ENCODE measurements around the gene PAK1IP1. TPM values are rescaled to one million over a fixed set of nuclear protein-coding genes. Genes with fewer than 3 reads are reported as not detected.

PAK1IP1 gene
- polyA plus RNA-seq, 1 of the 3 experiments (the other 2 are of a cell fraction), result 16.2 TPM

DNA sequence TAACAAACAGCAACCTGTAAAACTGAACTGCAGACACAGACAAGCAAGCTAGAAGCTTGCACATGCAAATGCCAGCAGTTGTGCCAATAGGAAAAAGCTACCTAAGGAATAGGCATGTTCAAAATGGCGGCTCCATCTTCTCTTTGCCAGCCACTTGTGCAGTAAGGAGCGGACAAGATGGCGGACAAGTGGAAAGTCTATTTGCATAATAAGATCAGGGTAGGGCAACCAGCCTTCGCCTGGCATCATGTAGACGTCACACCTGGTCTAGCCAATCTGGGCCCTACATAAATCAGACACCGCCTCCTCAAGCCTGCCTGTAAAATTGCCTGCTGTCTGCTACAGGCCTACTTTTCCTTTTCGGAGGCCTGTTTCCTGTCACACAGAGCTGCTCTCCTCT lies 18.4 kb upstream of the PAK1IP1 start:
- TF ChIP-seq YY1 (IDR thresholded peaks at IDR 0.05; ENCODE audit: low read depth), result no peak
- DNase-seq, result no peak
- no peak overlapping the region for H3K4me3 ChIP-seq (ENCODE audit: low read depth in 2 of 2, low read length in 1 of 2)
- no peak overlapping the region for H3K9ac ChIP-seq
- no peak overlapping the region for H3K4me2 ChIP-seq
- H3K9me2 ChIP-seq, result no peaks in the 10 kb centered on the region
- H3K79me2 ChIP-seq (ENCODE audit: insufficient read depth), result no peaks in the 10 kb centered on the region
- no peaks in the 10 kb centered on the region for H4K20me1 ChIP-seq (ENCODE audit: insufficient read depth)
- H3K36me3 ChIP-seq (replicated peaks in 1 of 2; ENCODE audit: control insufficient read depth in 1 of 2, insufficient read depth in 2 of 2, low read length in 1 of 2), result no peaks in the 10 kb centered on the region
- CTCF ChIA-PET, result no interaction called here
- no peaks in the 10 kb centered on the region for H3K27me3 ChIP-seq (ENCODE audit: insufficient read depth)
- H3K27ac ChIP-seq (ENCODE audit: low read depth in 2 of 2, low read length in 1 of 2), result no peak overlapping the region
- 94% methylated on average over 6 of the region's 7 CpGs for WGBS (ENCODE audit: low lambda C conversion rate)
- H2AFZ ChIP-seq (ENCODE audit: low read depth), result no peak overlapping the region
- POLR2A ChIA-PET, result no interaction called here
- no peaks in the 10 kb centered on the region for H3F3A ChIP-seq (replicated peaks; ENCODE audit: insufficient read depth)
- H3K9me3 ChIP-seq, result no peaks in the 10 kb centered on the region
- no peaks in the 10 kb centered on the region for H3K4me1 ChIP-seq (ENCODE audit: control insufficient read depth in 1 of 2, insufficient read depth in 2 of 2, low read depth in 1 of 2, low read length in 1 of 2)

DNA sequence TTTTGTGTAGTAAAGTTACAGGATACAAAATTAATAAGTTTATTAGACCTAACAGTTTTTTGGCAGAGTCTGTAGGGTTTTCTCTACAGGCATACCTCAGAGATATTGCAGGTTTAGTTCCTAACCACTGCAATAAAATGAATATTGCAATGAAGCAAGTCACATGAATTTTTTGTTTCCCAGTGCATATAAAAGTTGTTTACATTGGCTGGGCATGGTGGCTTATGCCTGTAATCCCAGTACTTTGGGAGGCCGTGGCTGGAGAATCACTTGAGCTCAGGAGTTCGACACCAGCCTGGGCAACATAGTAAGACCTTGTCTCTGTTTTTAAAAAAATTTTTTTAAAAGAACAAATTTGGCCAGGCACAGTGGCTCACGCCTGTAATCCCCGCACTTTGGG lies 16.3 kb upstream of the PAK1IP1 start:
- ChIA-PET CTCF (no interaction called here), POLR2A (no interaction called here)
- TF ChIP-seq, protein P1, sequence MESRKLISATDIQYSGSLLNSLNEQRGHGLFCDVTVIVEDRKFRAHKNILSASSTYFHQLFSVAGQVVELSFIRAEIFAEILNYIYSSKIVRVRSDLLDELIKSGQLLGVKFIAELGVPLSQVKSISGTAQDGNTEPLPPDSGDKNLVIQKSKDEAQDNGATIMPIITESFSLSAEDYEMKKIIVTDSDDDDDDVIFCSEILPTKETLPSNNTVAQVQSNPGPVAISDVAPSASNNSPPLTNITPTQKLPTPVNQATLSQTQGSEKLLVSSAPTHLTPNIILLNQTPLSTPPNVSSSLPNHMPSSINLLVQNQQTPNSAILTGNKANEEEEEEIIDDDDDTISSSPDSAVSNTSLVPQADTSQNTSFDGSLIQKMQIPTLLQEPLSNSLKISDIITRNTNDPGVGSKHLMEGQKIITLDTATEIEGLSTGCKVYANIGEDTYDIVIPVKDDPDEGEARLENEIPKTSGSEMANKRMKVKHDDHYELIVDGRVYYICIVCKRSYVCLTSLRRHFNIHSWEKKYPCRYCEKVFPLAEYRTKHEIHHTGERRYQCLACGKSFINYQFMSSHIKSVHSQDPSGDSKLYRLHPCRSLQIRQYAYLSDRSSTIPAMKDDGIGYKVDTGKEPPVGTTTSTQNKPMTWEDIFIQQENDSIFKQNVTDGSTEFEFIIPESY (IDR thresholded peaks at IDR 0.05; ENCODE audit: borderline replicate concordance, low read depth), result no peak
- TF ChIP-seq POLR2AphosphoS5 (IDR thresholded peaks at IDR 0.05; ENCODE audit: low read depth, low read length), result no peak
- no peak for TF ChIP-seq EP300 (IDR thresholded peaks at IDR 0.05; ENCODE audit: borderline replicate concordance in 1 of 2, low read depth in 1 of 2, low read length in 1 of 2)
- no peak for TF ChIP-seq RFX5 (IDR thresholded peaks at IDR 0.05; ENCODE audit: low read length)
- TF ChIP-seq MEF2A (IDR thresholded peaks at IDR 0.05; ENCODE audit: borderline replicate concordance, low read depth), result no peak
- TF ChIP-seq SIN3A (IDR thresholded peaks at IDR 0.05; ENCODE audit: borderline replicate concordance, low read depth, low read length), result no peak
- TF ChIP-seq YY1 (IDR thresholded peaks at IDR 0.05; ENCODE audit: low read depth), result no peak
- no peak for TF ChIP-seq CHD2 (IDR thresholded peaks at IDR 0.05; ENCODE audit: low read length, partially characterized antibody)
- no peak for TF ChIP-seq FOXM1 (IDR thresholded peaks at IDR 0.05; ENCODE audit: low read depth)
- TF ChIP-seq, protein P2, sequence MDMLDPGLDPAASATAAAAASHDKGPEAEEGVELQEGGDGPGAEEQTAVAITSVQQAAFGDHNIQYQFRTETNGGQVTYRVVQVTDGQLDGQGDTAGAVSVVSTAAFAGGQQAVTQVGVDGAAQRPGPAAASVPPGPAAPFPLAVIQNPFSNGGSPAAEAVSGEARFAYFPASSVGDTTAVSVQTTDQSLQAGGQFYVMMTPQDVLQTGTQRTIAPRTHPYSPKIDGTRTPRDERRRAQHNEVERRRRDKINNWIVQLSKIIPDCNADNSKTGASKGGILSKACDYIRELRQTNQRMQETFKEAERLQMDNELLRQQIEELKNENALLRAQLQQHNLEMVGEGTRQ (IDR thresholded peaks at IDR 0.05; ENCODE audit: borderline replicate concordance, low read depth, low read length), result no peak
- no peak for TF ChIP-seq NFIC (IDR thresholded peaks at IDR 0.05; ENCODE audit: borderline replicate concordance)
- no peak for TF ChIP-seq GATA2 (CRISPR knock-in tag; IDR thresholded peaks at IDR 0.05)
- no peak for TF ChIP-seq RXRA (IDR thresholded peaks at IDR 0.05; ENCODE audit: borderline replicate concordance, low read depth)
- TF ChIP-seq SMC3 (IDR thresholded peaks at IDR 0.05; ENCODE audit: low read depth, low read length), result no peak
- TF ChIP-seq TEAD4 (IDR thresholded peaks at IDR 0.05; ENCODE audit: borderline replicate concordance, insufficient read depth), result no peak
- TF ChIP-seq, protein P3, sequence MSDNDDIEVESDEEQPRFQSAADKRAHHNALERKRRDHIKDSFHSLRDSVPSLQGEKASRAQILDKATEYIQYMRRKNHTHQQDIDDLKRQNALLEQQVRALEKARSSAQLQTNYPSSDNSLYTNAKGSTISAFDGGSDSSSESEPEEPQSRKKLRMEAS (IDR thresholded peaks at IDR 0.05; ENCODE audit: low read depth), result no peak
- TF ChIP-seq, protein P4, sequence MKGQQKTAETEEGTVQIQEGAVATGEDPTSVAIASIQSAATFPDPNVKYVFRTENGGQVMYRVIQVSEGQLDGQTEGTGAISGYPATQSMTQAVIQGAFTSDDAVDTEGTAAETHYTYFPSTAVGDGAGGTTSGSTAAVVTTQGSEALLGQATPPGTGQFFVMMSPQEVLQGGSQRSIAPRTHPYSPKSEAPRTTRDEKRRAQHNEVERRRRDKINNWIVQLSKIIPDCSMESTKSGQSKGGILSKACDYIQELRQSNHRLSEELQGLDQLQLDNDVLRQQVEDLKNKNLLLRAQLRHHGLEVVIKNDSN (IDR thresholded peaks at IDR 0.05; ENCODE audit: borderline replicate concordance, low read depth), result no peak

More for the DNA sequence above, 16.3 kb upstream of the PAK1IP1 start:
- H3K4me2 ChIP-seq, result no peak overlapping the region
- H3F3A ChIP-seq (replicated peaks; ENCODE audit: insufficient read depth), result no peaks in the 10 kb centered on the region
- H3K9ac ChIP-seq, result no peak overlapping the region
- no peaks in the 10 kb centered on the region for H3K9me2 ChIP-seq
- H2AFZ ChIP-seq (ENCODE audit: low read depth), result no peak overlapping the region
- H3K79me2 ChIP-seq (ENCODE audit: insufficient read depth), result no peaks in the 10 kb centered on the region
- no peak for DNase-seq
- H3K9me3 ChIP-seq, result no peaks in the 10 kb centered on the region
- H3K4me3 ChIP-seq (ENCODE audit: low read depth in 2 of 2, low read length in 1 of 2), result no peak overlapping the region
- no peak overlapping the region for H3K27ac ChIP-seq (ENCODE audit: low read depth in 2 of 2, low read length in 1 of 2)
- 84% methylated on average over 4 of the region's 4 CpGs for WGBS (ENCODE audit: low lambda C conversion rate)
- no peaks in the 10 kb centered on the region for H3K4me1 ChIP-seq (ENCODE audit: control insufficient read depth in 1 of 2, insufficient read depth in 2 of 2, low read depth in 1 of 2, low read length in 1 of 2)
- H3K36me3 ChIP-seq (replicated peaks in 1 of 2; ENCODE audit: control insufficient read depth in 1 of 2, insufficient read depth in 2 of 2, low read length in 1 of 2), result no peaks in the 10 kb centered on the region
- H4K20me1 ChIP-seq (ENCODE audit: insufficient read depth), result no peaks in the 10 kb centered on the region
- no peaks in the 10 kb centered on the region for H3K27me3 ChIP-seq (ENCODE audit: insufficient read depth)
